ENCODE measurements around the gene HEATR3. TPM values are rescaled to one million over a fixed set of nuclear protein-coding genes. Genes with fewer than 3 reads are reported as not detected.

The HEATR3 gene
- 10 to 100 TPM; 18.6 to 31.6 TPM for total RNA-seq

GRCh38 chr16:50065624-50066481 lies at the start of gene HEATR3:
Gene HEATR3, plus strand, starts transcription at chr16:50065970. Its CDS starts 162 bp downstream, at chr16:50066132.
- H3K9me3 Mint-ChIP-seq: no peaks in the 10 kb centered on the region
- H3K36me3 Mint-ChIP-seq: peaks cover 15 to 18% of the 10 kb centered on the region in 2 donors
- H3K27ac Mint-ChIP-seq: peak within 1 kb of the TSS; percentile 80 to 85
- ATAC-seq (peak; percentile 84 to 89), DNase-seq (ENCODE audit: low spot score in 2 of 2) (peak; percentile 93 to 98)

- H3K27ac Mint-ChIP-seq: no peak overlapping the region
- ATAC-seq (no peak), DNase-seq (ENCODE audit: low spot score in 2 of 2) (no peak)
- H3K9me3 Mint-ChIP-seq: no peaks in the 10 kb centered on the region
- no peaks in the 10 kb centered on the region for H3K36me3 Mint-ChIP-seq
Measured at GRCh38 chr16:50017553-50017952, 48.2 kb upstream of the HEATR3 start.

- H3K27ac Mint-ChIP-seq: no peak overlapping the region
- H3K9me3 Mint-ChIP-seq: no peaks in the 10 kb centered on the region
- DNase-seq (ENCODE audit: low spot score in 2 of 2): peak in 1 of 2 donors; percentile 10
- H3K36me3 Mint-ChIP-seq: peaks cover 0 to 7% of the 10 kb centered on the region in 2 donors
- ATAC-seq: no peak
Measured at GRCh38 chr16:50021544-50021943, 44.2 kb upstream of the HEATR3 start.

DNA sequence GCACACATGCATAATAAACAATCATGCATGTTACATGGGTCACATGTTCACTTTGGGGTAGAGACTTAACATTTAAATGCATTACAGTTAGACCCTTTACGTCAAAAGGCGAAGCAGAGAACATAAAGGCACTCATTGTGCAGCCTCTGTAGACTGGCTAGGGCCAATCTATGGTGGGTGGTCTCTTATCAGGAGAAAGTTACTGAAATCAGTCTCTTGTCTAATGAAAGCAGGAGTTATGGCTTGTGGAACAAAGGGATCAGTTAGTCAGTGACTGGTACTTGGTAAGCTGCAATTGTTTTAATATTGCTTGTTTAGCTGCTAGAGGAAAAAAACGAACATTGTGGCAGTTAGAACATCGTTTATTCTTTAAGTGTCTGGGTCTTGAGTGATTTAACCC lies 42.1 kb upstream of the HEATR3 start:
- Mint-ChIP-seq H3K9me3 (no peaks in the 10 kb centered on the region), H3K27ac (peak overlapping the region in 1 of 2 donors; percentile 92), H3K36me3 (peaks cover 0 to 7% of the 10 kb centered on the region in 2 donors)
- DNase-seq (ENCODE audit: low spot score in 2 of 2) (no peak), ATAC-seq (no peak)

DNA sequence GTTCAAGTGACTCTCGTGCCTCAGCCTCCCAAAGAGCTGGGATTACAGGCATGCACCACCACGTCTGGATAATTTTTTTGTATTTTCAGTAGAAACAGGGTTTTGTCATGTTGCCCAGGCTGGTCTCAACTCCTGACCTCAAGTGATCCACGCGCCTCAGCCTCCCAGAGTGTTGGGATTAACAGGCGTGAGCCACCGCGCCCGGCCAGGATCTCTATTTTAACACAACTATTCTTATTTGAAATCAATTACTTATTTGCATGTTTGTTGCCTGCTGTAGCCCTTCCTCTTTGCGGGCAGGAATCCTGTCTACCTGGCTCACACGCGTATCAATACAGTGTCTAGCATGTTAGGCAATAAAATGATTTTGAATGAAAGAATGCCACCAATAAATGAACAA lies 41.6 kb upstream of the HEATR3 start:
- Mint-ChIP-seq H3K9me3 (no peaks in the 10 kb centered on the region), H3K36me3 (peaks cover 0 to 7% of the 10 kb centered on the region in 2 donors), H3K27ac (peak overlapping the region; percentile 80 to 92)
- ATAC-seq (no peak), DNase-seq (ENCODE audit: low spot score in 2 of 2) (no peak)

DNA sequence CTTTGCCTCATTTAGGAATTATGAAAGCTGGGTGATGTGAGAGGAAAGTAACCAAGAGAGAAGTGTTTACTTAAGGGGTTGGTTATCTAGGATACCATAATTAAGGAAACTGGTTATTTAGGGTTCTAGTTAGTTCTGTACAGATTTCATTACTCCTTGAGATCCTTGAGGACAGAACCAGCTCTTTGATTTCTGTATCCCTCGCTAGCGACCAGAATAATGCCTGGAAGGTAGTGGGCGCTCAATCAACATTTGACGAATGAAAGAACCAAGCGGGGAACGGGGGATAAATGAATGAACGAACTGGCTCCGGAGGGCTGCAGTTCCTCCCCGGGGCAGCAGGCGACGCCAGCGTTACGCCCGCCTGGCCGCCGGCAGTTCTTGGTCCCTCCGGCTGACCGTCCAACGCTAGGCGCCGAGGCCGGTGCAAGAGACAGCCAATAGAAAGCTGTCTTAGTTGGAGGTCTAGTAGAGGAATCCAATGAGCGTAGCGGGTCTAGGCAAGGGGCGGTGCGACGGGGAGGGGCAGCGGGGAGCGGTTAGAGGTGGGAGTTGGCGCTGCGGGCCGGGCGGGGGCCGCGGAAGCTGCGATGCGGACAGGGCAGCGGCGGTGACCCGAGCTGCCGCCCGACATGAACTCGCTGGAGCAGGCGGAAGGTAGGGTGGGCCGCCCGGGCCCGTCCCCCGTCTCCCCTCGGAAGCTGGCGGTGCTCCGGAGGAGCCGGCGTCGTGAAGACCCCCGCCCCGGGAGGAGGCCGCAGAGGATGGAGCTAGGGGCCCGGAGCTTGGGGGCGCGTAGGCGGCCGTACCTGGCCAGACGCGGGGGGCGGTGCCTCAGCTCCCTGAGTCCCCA lies 40.9 kb upstream of the HEATR3 start, which contains the start of gene CNEP1R1:
Gene CNEP1R1, plus strand, starts transcription at position 542 of the 853 bp plus-strand sequence. Its CDS starts 91 bp downstream, at position 633.
- Mint-ChIP-seq H3K36me3 (peaks cover 0 to 7% of the 10 kb centered on the region in 2 donors), H3K9me3 (no peaks in the 10 kb centered on the region), H3K27ac (peak within 1 kb of the TSS; percentile 92 to 96)
- DNase-seq (ENCODE audit: low spot score in 2 of 2): peak; percentile 92 to 95
- ATAC-seq: peak; percentile 100

- ATAC-seq (peak; percentile 9 to 22), DNase-seq (ENCODE audit: low spot score in 2 of 2) (peak in 1 of 2 donors; percentile 30)
- Mint-ChIP-seq H3K9me3 (no peaks in the 10 kb centered on the region), H3K27ac (peak overlapping the region; percentile 92 to 96), H3K36me3 (peaks cover 0 to 7% of the 10 kb centered on the region in 2 donors)
Measured at GRCh38 chr16:50025537-50025931, 40.2 kb upstream of the HEATR3 start.

DNA sequence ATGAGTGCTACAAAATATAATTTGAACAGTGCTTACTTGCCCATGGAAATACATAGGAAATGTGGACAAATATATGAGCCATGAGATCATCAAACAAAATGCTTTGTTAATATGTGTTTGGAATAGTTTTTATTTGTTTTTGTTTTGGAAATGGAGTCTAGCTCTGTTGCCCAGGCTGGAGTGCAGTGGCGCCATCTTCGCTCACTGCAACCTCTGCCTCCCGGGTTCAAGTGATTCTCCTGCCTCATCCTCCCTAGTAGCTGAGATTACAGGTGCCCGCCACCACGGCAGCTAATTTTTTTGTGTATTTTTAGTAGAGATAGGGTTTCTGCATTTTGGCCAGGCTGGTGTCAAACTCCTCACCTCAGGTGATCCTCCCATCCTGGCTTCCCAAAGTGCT lies 37.9 kb upstream of the HEATR3 start:
- no peaks in the 10 kb centered on the region for H3K9me3 Mint-ChIP-seq
- no peak for DNase-seq (ENCODE audit: low spot score in 2 of 2)
- H3K36me3 Mint-ChIP-seq: peaks cover 0 to 7% of the 10 kb centered on the region in 2 donors
- no peak for ATAC-seq
- peak overlapping the region in 1 of 2 donors; percentile 20 for H3K27ac Mint-ChIP-seq

DNA sequence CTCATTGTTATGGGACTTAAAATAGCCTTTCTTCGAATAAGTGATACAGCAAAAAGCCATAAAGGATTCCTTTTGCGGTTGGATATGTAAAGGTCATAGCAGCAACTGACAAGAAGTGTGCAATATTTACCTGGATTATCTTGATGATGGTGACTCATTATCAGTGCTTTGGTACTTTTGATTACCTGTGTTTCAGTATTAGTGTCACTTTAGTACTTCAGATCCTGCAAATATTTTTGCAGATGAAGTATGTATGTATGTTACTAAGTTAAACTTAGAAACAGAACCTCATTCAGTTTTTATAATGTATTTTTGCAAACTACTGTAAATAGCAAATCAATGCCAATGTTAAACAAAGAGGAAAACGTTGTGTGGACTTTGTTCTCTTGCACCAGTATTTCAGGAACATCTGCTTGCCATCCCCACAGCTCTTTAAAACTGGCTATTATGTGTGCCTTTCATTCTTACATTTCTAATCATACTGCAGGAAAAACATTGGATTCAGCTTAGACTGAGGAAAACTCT lies 30.2 kb upstream of the HEATR3 start:
- Mint-ChIP-seq H3K9me3 (no peaks in the 10 kb centered on the region), H3K27ac (no peak overlapping the region), H3K36me3 (peaks cover 0 to 5% of the 10 kb centered on the region in 2 donors)
- no peak for ATAC-seq
- DNase-seq (ENCODE audit: low spot score in 2 of 2): no peak

DNA sequence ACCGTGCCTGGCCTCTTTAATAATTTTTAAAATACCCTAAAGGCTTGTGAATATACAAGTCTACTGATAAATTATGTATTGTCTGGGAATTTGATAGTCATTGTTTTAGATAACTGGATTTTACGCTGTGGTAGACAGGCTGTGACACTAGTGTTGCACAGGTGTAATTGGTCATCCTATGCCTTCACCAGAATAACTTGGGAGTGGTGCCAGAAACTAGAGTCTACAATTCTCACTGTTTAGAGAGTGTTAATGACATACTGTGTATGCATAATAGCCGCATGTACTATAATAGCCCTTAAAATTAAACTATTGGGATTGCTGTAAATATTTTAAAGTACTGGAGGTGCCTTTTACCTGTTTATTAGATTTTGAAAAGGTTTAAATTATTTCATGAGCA lies 29.3 kb upstream of the HEATR3 start:
- Mint-ChIP-seq H3K27ac (no peak overlapping the region), H3K9me3 (no peaks in the 10 kb centered on the region), H3K36me3 (peaks cover 0 to 5% of the 10 kb centered on the region in 2 donors)
- DNase-seq (ENCODE audit: low spot score in 2 of 2): no peak
- no peak for ATAC-seq

DNA sequence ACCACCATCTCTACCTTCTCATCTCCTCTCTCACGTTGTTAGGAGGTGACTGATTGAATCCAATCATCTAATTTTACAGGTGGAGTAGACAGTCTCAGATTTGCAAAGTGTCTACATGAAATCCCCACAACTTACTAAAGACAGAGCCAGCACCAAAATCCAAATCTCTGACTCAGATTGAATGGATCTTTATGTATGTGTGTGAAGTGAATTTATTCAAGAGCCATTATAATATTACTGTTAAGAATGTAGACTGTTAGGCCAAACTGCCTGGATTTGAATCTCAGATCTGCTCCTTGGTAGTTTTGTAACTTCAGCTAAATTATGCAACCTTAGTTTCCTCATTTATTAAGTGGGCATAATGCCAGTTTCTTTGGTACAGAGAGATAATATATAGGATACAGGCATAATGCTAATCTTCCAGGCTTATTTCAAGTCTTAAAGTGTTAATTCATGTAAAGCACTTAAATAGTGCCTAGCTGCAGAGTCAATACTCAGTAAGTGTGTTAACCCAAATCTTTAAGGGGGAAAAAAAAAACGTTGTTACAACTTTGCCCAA lies 28.0 kb upstream of the HEATR3 start:
- Mint-ChIP-seq H3K9me3 (no peaks in the 10 kb centered on the region), H3K27ac (no peak overlapping the region), H3K36me3 (peaks cover 0 to 5% of the 10 kb centered on the region in 2 donors)
- ATAC-seq (no peak), DNase-seq (ENCODE audit: low spot score in 2 of 2) (no peak)

GRCh38 chr16:50038286-50038685 lies 27.5 kb upstream of the HEATR3 start:
- no peak for ATAC-seq
- Mint-ChIP-seq H3K27ac (peak overlapping the region in 1 of 2 donors; percentile 9), H3K36me3 (peaks cover 0 to 5% of the 10 kb centered on the region in 2 donors), H3K9me3 (no peaks in the 10 kb centered on the region)
- DNase-seq (ENCODE audit: low spot score in 2 of 2): no peak

DNA sequence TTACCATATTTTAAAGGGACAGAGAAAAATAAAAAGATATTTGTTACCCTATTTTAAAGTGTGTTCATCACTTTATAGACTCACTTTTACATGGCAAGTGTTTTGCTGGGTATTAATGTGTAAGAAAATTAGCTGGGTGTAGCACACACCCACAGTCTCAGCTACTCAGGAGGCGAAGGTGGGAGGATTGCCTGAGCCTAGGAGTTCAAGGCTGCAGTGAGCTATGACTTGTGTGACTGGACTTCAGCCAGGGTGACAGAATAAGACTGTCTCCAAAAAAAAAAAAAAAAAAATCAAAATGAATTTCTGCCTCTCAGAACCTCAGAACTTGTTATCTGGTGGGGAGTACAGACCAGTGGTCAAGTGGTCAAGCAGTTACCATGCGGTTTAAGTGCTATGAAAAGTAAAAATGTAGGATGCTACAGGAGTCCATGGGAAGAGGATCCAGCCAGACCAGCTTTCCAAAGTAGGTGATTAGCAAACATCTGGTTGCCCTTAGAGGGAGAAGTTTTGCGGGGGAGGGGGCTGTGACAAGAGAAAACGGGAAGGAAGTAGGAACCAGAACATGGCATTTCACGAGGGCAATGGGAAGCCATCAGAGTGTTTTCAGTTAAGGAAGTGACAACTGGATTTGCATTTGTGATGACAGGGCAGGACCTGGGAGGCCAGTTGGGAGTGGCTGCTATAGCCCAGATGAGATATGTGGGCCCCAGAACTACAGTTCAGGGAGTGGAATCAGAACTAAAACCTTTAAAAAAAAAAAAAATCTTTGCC lies 26.8 kb upstream of the HEATR3 start:
- H3K9me3 Mint-ChIP-seq: no peaks in the 10 kb centered on the region
- H3K27ac Mint-ChIP-seq: peak overlapping the region in 1 of 2 donors; percentile 9
- peaks cover 0 to 5% of the 10 kb centered on the region in 2 donors for H3K36me3 Mint-ChIP-seq
- ATAC-seq (no peak), DNase-seq (ENCODE audit: low spot score in 2 of 2) (no peak)

GRCh38 chr16:50040018-50040417 lies 25.8 kb upstream of the HEATR3 start:
- DNase-seq (ENCODE audit: low spot score in 2 of 2) (no peak), ATAC-seq (no peak)
- Mint-ChIP-seq H3K9me3 (no peaks in the 10 kb centered on the region), H3K36me3 (no peaks in the 10 kb centered on the region), H3K27ac (no peak overlapping the region)

DNA sequence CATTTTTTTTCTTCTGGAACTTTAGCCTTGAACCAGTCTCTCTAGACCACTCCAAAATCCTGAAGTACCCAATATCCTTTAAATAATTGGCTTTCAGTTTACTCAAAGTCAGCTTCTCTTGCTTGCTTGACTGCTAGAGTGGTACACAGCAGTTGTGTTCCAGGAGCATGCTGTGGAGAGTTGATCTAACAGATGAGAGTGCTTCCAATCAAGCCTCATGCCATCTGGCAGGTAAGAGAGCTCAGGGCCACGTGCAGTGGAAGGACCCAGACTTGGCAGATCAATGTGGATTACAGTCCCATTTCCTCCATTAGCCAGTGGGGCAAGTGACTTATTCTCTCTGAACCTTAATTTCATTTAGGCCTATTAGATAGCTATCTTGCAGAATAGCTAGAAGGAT lies 25.1 kb upstream of the HEATR3 start:
- H3K9me3 Mint-ChIP-seq: no peaks in the 10 kb centered on the region

DNA sequence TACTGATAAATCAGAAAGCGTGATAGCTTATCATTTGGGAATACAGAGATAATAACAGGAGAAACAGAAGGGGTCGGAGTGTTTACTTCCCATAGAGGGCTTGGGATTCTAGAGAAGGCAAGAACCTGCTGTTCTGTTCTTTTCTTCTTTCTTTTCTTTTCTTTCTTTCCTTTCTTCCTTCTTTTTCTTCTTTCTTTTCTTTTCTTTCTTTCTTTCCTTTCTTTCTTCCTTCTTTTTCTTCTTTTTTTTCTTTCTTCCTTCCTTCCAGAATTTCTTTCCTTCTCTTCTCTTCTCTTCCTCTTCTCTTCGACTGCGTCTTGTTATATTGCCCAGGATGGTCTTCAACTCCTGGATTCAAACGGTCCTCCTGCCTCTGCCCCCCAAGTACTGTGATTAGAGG lies 22.4 kb upstream of the HEATR3 start:
- DNase-seq (ENCODE audit: low spot score in 2 of 2) (no peak), ATAC-seq (no peak)
- H3K36me3 Mint-ChIP-seq: no peaks in the 10 kb centered on the region
- no peak overlapping the region for H3K27ac Mint-ChIP-seq
- no peaks in the 10 kb centered on the region for H3K9me3 Mint-ChIP-seq

More for the DNA sequence above, 25.1 kb upstream of the HEATR3 start:
- Mint-ChIP-seq H3K27ac (no peak overlapping the region), H3K36me3 (no peaks in the 10 kb centered on the region)
- DNase-seq (ENCODE audit: low spot score in 2 of 2): no peak
- no peak for ATAC-seq
